Forelimb muscle (tissue), 1 donor: ENCODE data around the gene GOLGA6L7. TPM values are rescaled to one million over a fixed set of nuclear protein-coding genes. Genes with fewer than 3 reads are reported as not detected.
"Not testable (repeated sequence)": the region's sequence is repeated elsewhere in the genome, so short reads cannot be mapped to it uniquely, and the experiment has no call there.

ENCODE experiments used
- DNase-seq: peaks from one replicate; pipeline ENCODE4 v3.0.0-alpha.2; 2013; ENCODE audit warnings: low read depth
- polyA plus RNA-seq: library from polyadenylated mRNA; unstranded; fragments of 120-200 nt; gene quantifications from one replicate; pipeline ENCODE4 v1.2.1, GENCODE V29; 2013; ENCODE audit not compliant: insufficient read length

Gene GOLGA6L7
- polyA plus RNA-seq, 1 donor = 0.15 TPM

DNA sequence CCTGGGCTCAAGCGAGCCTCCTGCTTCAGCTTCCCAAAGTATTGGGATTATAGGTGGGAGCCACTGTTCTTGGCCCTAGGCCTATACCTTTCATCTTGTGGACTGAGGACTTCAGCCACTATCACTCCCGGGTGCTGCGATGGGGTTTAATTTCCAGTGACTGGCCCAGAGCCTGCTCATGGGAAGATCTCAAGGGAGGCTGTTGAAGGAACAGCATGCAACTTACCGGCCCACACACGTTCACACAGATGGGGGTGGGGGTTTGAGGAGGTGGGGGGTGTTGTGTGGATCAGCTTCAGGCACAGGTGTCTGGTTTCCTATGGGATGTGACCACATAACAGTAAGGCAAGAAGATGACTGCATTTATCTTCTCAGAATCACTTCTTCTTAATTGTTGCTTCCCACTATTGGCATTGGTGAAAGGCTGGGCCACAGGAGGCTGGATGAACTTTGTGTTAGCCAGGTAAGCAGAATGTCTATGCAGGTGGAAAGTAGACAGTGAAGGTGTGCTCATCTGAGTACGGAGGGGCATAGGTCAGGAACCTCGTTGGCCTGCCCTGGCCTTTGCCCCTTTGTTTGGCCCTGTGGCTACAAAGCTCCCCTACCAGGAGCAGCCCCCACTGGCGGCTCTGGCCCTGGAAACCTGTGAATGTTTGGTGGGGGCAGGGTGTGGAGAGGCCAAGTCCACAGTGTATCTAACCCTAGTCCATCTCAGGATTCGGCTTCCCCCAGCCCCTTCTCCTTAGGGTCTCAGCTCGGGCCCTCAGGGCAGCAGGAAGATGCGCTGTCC, 35.9 kb upstream of the GOLGA6L7 start:
- no peak for DNase-seq

DNA sequence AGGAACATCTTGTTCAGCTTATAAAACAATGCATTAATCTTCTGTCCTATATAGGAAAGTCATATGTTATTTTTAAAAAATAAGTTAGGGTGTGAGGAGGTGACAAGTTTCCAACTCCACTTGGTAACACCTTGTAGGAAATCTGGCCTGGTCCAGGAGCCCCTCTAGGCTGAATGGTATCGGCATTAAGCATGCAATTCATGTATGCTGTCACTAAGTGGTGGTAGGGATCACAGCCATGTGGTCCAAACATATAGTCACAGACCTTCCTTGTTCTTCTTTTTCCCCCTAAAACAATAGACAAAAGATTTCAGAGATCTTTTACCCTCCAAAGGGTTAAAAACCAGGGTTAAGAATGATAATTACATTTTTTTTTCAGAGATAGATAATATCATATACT, 33.2 kb upstream of the GOLGA6L7 start:
- DNase-seq = no peak

DNA sequence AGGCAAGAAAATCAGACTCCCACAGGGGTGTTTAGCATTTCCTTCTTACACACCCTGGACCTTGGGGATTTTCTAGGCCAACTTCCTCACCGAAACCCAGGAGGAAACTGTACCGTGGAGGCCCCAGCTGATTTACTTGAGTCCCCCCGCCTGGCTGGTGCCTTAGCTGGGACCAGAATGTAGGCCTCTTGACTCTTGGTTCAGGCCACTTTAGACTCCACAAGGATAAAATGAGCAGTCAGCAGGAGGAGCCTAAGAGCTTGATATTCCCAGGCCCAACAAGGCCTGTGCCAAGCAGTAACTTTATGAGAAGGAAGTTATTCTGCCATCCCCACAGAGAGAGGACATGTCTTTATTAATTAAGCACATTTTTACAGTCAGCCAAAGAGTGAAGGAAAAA, 32.7 kb upstream of the GOLGA6L7 start:
- DNase-seq = no peak

- no peak for DNase-seq
Measured at GRCh38 chr15:28880680-28881079, 32.2 kb upstream of the GOLGA6L7 start.

DNA sequence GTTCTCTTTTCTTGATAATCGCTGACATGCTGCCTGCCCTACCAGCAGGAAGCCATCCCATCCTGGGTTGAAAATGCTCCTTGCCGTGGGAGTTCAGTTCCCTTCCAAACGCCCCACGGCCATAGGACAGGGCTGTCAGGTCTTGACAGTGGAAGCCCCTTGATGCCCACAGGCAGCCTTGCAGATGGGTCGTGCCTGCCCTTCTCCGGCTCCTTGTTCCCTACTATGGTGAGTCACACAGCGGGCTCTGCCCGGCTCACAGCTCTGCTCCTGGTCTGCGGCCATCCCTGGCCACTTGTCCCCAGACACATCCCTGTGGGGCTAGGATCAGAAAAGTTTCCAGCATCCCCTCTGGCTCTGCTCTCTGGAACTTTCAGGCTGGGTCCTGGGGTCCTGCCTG, 31.1 kb upstream of the GOLGA6L7 start:
- DNase-seq = no peak

- no peak for DNase-seq
Measured at GRCh38 chr15:28878209-28878608, 29.8 kb upstream of the GOLGA6L7 start.

- DNase-seq = no peak
Measured at GRCh38 chr15:28876845-28877185, 28.4 kb upstream of the GOLGA6L7 start.

DNA sequence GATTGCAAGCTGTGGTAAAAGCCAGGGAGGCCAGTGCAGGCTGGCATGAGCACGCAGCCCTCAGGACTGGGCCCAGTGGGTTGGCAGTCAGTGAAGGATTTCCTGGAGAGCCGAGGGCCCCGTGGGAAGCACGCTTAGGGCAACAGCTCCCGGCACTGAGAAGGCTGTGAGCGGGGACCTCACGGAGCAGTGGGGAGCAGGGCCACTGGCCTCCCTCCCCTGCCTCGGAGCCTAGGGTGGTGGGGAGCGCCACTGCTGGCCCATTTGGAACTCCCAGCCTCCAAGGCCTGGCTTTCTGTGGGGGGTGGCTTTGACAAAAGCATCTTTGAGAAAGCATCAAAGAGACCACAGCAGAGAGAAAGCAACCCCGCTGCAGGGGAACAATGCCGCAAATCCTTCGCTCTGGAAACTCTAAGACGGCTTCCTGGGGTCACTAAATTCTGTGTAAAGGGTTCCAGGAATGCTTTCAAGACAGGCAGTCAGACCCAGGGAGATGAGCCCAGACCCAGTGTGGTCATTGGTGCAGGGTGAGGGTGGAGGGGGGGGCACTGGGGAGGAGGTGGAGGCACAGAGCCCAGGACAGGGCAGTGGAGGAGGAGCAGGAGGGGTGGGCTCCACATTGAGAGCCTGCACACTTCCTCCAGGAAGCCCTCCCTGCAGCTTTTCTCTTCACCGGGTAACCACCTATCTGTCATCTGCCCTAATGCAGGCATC, 27.8 kb upstream of the GOLGA6L7 start:
- DNase-seq = no peak

DNA sequence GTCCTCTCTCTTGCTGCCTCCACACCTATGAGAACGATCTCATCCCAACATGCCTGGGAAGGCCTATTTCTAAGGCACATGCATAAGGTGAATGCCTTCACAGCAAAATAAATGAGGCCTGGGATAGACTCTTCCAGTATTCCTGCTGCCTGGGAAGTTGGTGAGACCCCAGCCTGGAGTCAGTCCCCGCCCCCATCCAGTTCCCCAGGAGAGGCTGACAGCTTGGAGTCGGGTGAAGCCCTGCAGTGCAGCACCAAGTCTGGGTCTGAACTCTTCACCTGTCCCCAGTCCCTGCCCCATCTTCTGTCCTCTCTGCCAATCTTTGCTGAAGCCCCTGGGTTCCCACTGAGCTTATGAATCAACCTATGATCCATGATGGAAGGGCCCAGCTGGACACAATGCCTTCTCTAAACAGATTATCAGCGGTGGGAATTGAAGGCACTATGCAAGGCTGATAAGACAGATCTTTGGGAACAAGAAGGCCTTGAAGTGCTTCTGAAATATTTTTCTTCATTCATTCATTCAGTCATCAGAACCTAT, 27.1 kb upstream of the GOLGA6L7 start:
- DNase-seq = no peak

DNA sequence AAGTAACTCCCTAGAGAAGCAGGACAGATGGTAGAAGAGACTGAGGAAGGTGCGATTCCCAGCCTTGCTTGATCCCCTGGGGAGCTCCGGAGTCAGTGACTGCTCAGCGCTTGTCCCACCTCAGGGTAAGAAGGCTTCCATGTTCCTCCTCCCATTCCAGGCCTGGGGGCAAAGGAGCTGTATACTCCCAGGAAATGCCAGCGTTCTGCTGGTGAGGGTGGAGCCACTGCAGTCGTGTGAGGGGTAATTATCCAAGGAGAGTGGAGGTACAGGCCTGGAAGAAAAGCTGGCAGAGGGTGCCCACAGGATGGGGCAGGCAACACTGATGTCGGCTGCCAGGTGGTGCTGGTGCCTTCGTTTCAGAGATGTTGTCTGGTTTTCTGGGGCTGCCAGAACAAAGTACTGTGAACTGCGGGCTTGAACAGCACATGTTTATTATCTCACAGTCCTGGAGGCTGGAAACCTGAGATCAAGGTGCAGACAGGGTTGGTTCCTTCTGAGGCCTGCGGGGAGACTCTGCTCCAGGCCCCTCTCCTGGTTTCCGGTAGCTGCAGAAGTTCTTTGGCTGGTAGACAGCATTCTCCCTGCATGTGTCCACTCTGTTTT, 25.2 kb upstream of the GOLGA6L7 start:
- no peak for DNase-seq

DNA sequence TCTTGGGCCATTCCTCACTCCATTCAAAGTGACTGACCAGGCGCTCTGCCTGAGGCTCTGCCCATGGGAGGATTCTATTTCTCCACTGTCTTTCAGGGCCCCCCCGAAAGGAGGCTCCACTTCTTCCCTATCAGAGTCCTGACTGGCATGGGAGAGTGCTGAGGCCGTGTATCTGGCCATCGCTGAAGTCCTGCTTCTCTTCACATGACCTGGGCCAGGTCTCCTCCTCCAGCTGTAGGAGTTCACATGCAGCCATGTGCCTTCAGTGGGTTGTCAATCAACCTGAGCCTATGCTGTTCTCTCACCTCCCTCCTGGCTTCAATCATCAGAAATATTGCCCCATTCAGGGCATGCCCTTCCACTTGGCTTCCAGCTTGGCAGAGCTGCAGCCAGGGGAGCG, 24.6 kb upstream of the GOLGA6L7 start:
- no peak for DNase-seq

DNA sequence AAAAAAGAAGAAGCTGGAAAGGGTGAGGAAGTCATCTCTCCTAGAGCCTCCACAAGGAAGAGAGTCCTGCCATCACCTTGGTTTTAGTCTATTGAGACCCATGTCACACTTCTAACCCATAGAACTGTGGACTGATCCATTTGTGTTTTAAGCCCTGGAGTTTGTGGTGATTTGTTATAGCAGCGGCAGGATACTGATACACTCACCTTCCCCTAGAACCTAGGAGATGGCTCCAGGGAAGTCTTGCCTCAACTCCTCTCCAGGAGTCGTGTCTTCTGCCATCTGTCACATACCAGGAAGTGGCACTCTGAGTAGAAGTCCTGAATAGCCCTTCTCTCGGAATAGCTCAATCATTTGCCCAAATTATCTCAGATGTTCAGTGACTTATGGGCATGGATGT, 22.7 kb upstream of the GOLGA6L7 start:
- no peak for DNase-seq

- DNase-seq = no peak
Measured at GRCh38 chr15:28868744-28869345, 20.4 kb upstream of the GOLGA6L7 start.

- DNase-seq = not testable (repeated sequence)
Measured at GRCh38 chr15:28861589-28862293, 13.3 kb upstream of the GOLGA6L7 start.

DNA sequence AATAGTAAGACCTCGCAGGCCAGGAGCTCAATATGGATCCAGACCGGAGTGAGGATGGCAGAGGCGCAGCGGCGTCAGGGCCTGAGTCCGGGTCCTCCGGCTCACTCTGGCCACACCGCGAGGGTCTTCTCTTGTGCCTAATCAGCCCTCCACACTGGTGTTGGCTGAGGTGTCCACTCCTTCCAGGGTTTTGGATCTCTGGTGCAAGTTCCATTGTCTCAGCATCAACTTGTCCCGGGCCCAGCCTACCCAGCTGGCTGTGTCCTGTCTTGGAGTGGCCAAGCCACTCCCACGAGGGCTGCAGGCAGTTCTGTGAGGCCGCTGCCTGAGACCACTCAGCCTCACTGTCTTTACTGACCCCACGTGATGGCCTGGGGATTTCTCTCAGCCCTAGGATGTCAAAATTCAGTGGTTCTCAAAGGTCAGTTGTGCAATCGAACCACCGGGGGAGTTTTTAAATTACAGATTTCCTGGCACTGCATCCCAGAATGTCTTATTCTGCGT, 12.6 kb upstream of the GOLGA6L7 start:
- DNase-seq = peak; percentile 16

DNA sequence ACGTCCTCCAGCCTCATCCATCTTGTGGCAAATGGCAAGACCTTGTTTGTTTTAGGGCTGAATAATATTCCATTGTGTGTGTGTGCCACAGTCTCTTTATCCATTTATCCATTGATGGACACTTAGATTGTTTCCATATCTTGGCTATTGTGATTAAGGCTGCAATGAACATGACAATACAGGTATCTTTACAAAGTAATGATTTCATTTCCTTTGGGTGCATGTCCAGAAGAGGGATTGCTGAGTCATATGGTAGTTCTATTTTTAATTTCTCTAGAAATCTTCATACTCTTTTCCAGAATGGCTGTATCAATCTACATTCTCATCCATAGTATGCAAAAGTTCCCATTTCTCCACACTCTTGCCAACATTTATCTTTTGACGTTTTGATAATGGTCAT, 6.1 kb upstream of the GOLGA6L7 start:
- not testable (repeated sequence) for DNase-seq

GRCh38 chr15:28853654-28854053, 5.2 kb upstream of the GOLGA6L7 start:
- DNase-seq = not testable (repeated sequence)

GRCh38 chr15:28849766-28850165, 1.3 kb upstream of the GOLGA6L7 start:
- DNase-seq = not testable (repeated sequence)

DNA sequence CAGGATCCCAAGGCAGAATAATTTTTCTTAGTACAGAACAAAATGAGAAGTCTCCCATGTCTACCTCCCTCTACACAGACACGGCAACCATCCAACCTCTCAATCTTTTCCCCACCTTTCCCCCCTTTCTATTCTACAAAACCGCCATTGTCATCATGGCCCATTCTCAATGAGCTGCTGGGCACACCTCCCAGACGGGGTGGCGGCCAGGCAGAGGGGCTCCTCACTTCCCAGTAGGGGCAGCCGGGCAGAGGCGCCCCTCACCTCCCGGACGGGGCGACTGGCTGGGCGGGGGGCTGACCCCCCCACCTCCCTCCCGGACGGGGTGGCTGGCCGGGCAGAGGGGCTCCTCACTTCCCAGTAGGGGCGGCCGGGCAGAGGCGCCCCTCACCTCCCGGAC, 827 bp upstream of the GOLGA6L7 start:
- DNase-seq = not testable (repeated sequence)

DNA sequence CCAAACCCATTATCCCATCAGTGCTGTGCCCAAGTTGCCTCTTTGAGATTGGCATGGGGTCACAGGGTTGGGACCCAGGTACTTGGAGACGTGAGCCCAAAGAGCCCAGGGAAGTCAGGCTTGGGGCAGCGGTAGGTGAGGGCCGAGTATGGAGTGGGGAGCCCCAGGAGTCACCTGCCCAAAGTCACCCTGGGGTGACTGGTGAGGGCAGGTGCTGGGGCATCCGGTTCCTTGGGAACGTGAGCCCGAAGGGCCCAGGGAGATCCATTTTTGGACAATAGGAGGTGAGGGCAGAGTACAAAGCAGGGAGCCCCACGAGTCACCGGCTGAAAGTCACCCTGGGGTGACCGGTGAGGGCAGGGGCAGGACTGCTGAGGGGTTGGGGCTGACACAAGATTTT, 485 bp downstream of the GOLGA6L7 start:
- not testable (repeated sequence) for DNase-seq

DNA sequence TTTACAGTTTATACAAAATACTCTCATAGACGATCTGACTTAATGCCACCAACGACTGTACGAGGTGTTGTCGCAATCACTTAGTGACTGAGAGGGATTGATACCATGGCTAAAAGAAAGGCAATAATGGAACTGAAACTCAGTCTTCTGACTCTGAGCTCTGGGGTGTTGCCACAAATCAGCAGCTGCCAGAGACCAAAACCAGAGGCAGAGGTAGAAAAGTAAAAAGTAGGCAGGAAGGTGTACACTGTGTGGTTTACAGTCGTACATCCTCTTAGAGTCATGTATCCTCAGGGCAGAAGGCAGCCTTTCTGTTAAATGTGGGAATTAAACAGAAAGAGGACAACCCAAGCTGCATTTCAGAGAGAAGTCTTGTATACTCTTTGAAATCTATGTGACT, 1.2 kb downstream of the GOLGA6L7 start:
- DNase-seq = not testable (repeated sequence)
